Activated CD4-positive, CD25-positive, alpha-beta regulatory T cell treated with anti-CD3 and anti-CD28 coated beads, Interleukin-2, amount 50 U/mL, for 24 hours (primary cell): ENCODE data around the gene FBXW9.
"Not testable (repeated sequence)": the region's sequence is repeated elsewhere in the genome, so short reads cannot be mapped to it uniquely, and the experiment has no call there.

Source experiments
- ATAC-seq, 2 donors: fragments of 150-1000 bp; cut with Tn5 transposase; one replicate each; pipeline ENCODE4 v1.10.0; 2021; ENCODE audit warnings: mild to moderate bottlenecking in 1 of 2, moderate library complexity in 1 of 2

FBXW9 gene

GRCh38 chr19:12696366-12697335, at the start of gene FBXW9:
TSS of gene FBXW9 (minus strand) at chr19:12696631. CDS start at chr19:12696581, 50 bp downstream.
- ATAC-seq = peak; percentile 89 to 93

- ATAC-seq = no peak
Measured at GRCh38 chr19:12745166-12745897, 48.9 kb upstream of the FBXW9 start.

GRCh38 chr19:12737835-12738351, 41.5 kb upstream of the FBXW9 start:
- no peak for ATAC-seq

GRCh38 chr19:12736995-12737834, 40.8 kb upstream of the FBXW9 start, which contains the start of gene GET3:
TSS of gene GET3 (plus strand) at chr19:12737497. CDS start at chr19:12737506, 9 bp downstream.
- peak; percentile 88 to 90 for ATAC-seq

- no peak for ATAC-seq
Measured at GRCh38 chr19:12733369-12734214, 37.2 kb upstream of the FBXW9 start.

GRCh38 chr19:12731337-12731736, 34.9 kb upstream of the FBXW9 start:
- no peak for ATAC-seq

GRCh38 chr19:12730064-12730463, 33.6 kb upstream of the FBXW9 start:
- no peak for ATAC-seq

- no peak for ATAC-seq
Measured at GRCh38 chr19:12727745-12728433, 31.5 kb upstream of the FBXW9 start.

- ATAC-seq = no peak
Measured at GRCh38 chr19:12726988-12727316, 30.5 kb upstream of the FBXW9 start.

- ATAC-seq = not testable (repeated sequence)
Measured at GRCh38 chr19:12725612-12726011, 29.2 kb upstream of the FBXW9 start.

- ATAC-seq = peak; percentile 55 to 63
Measured at GRCh38 chr19:12723641-12724426, 27.4 kb upstream of the FBXW9 start, which contains the start of gene TNPO2. TSS of gene TNPO2 (minus strand) at chr19:12723932. CDS start at chr19:12720977, 2,955 bp downstream.

GRCh38 chr19:12723381-12723640, 26.9 kb upstream of the FBXW9 start:
- no peak for ATAC-seq

GRCh38 chr19:12722566-12723380, 26.3 kb upstream of the FBXW9 start:
- peak; percentile 91 to 92 for ATAC-seq

- peak; percentile 33 for ATAC-seq
Measured at GRCh38 chr19:12721656-12722565, 25.5 kb upstream of the FBXW9 start.

- no peak for ATAC-seq
Measured at GRCh38 chr19:12720851-12721655, 24.6 kb upstream of the FBXW9 start.

- ATAC-seq = no peak
Measured at GRCh38 chr19:12720296-12720695, 23.9 kb upstream of the FBXW9 start.

GRCh38 chr19:12715929-12716328, 19.5 kb upstream of the FBXW9 start:
- no peak for ATAC-seq
